GM20000 (cell line): ENCODE results near the gene ASTN2.
"Not testable (repeated sequence)": the region's sequence is repeated elsewhere in the genome, so short reads cannot be mapped to it uniquely, and the experiment has no call there.

ENCODE experiments used
- DNase-seq: peaks from one replicate; pipeline ENCODE4 v3.0.0; 2012; ENCODE audit warnings: low spot score
- TF ChIP-seq, protein P1 (sequence below): IDR thresholded peaks from 2 replicates; pipeline ENCODE4 v1.5.1; 2012; ENCODE audit warnings: mild to moderate bottlenecking, control low read depth; ENCODE audit errors: extremely low read depth, missing control alignments

Gene ASTN2

DNA sequence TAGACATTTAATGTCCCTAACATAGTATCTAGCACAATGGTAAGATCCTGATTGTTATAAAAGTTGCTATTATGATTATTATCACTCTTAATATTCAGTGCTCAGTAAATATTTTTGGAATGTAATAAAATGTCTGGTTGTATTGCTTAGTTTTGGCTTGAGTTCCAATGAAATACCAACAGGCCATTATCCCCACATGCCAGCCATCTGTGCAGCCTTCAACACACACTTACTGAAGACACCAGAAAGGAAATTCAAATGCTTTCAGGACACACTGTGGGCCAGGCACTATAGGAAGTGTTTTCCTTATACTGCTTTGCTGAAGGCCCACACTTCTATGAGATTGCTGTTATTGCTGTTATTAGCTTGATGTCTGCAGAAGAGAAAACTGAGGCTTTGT lies 570.2 kb downstream of the ASTN2 start:
- no peak for DNase-seq
- TF ChIP-seq, protein P1, sequence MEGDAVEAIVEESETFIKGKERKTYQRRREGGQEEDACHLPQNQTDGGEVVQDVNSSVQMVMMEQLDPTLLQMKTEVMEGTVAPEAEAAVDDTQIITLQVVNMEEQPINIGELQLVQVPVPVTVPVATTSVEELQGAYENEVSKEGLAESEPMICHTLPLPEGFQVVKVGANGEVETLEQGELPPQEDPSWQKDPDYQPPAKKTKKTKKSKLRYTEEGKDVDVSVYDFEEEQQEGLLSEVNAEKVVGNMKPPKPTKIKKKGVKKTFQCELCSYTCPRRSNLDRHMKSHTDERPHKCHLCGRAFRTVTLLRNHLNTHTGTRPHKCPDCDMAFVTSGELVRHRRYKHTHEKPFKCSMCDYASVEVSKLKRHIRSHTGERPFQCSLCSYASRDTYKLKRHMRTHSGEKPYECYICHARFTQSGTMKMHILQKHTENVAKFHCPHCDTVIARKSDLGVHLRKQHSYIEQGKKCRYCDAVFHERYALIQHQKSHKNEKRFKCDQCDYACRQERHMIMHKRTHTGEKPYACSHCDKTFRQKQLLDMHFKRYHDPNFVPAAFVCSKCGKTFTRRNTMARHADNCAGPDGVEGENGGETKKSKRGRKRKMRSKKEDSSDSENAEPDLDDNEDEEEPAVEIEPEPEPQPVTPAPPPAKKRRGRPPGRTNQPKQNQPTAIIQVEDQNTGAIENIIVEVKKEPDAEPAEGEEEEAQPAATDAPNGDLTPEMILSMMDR: no peak

DNA sequence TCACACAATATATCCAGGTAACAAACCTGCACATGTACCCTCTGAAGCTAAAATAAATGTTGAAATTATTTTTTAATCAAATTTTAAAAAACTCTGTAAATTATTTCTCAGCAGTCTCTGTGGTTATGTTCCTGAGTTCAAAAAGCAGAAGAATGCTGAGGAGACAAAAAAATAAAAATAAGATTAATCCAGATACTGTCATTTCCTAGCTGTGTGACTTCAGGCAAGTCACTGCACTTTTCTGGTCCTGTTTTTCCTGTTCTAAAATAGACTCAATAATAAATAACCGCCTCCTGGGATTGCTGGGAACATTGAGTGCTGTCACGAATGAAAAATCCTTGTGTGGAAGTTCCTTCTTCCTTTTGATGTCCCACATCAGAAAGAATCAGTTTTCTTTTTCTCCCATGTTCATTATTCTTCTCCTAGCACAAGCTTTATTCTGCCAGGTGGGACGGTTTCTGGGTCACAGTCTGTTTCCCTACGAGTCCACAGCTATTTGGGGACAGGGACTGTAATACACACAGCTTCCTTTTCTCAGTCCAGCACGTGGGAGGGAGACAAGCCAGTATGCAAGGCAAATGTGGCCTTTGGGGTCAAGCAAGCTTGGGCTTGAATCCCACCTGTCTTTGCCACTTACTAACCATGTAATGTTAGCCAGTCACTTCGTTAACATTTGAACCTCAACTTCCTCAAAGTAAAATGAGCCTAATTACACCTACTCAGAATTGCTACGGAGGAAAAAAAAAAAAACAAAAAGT lies 570.8 kb downstream of the ASTN2 start:
- TF ChIP-seq, protein P1: no peak
- no peak for DNase-seq

GRCh38 chr9:116842658-116843057 lies 572.2 kb downstream of the ASTN2 start:
- no peak for DNase-seq
- TF ChIP-seq, protein P1: no peak

- not testable (repeated sequence) for DNase-seq
Measured at GRCh38 chr9:116838468-116838867, 576.4 kb downstream of the ASTN2 start.

DNA sequence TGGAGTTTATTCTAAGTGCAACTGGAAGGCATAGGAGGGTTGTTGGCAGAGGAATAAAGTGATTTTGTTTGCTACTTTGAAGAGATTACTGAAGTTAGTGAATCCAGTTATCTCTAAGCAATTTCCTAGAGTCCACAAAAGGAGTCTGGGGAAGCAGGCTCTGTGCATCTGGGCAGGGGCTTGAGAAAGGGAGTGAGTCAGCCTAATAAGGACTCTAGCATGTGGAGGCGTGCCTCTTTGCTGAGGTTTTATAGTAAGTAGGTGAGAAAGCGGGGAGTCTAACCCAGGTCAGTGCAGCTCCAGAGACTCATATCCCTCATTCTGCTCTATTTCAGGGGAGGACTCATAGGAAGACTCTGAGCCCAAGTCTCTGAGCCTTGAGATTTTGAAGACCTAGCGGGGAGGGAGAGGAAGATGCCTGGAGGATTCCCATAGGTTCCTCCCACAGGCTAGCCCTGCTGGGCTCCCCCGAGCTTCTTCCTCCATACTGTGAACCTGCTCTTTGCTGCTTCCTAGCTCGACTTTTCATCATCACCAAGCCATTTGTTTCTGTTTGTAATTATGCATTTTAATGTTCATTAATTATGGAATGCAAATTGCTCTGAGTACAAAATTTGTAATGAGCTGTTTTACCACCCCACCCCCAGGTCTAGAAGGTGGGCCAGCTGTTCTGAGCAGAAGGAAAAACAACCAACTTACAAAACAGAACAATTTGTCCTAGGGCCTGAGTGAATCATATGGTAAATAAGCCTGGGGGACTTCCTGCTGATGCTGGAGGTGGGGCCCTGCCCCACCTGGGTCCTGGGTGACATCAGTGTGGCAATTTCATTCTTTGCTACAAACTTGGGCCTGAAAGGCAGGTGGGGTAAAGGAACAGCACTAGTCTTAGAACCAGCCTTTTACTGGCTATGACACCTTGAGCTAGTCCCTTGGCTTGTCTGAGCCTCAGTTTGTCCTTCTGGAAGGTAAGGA lies 577.6 kb downstream of the ASTN2 start:
- TF ChIP-seq, protein P1: no peak
- DNase-seq: no peak

DNA sequence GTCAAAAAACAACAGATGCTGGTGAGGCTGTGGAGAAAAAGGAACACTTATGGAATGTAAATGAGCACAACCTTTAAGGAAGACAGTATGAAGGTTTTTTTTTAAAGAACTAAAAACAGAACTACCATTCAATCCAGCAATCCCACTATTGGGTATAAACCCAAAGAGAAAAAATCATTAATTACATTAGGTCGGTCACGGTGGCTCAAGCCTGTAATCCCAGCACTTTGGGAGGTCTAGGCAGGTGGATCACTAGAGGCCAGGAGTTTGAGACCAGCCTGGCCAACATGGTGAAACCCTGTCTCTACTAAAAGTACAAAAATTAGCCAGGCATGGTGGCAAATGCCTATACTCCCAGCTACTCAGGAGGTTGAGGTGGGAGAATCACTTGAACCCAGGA lies 584.5 kb downstream of the ASTN2 start:
- DNase-seq: not testable (repeated sequence)

DNA sequence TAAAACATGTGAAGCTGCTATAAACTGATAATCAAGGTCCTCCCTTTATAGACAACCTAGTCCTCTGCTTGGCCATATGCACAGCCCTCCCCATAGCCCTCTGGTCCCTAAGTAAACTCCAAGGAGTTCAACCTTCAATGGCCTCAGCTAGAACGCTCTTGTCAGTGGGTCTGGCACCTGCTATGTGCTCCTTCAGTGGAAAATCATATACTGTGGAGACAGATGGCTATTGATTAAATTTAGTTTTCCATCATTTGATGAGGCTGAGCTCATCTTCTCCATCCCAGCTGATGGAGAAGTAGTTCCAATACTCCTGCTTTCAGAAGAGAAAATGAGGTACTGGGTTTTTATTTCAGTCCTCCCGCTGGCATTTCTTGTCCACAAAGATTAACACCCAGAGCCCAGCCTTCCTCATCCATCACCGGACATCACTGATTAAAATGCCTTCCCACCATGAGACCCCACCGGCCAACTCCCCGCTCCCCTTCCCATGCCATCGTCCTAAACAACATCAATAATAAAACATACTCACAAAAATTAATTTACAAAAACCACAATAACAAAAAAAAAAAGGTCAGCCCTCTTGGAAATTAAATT lies 593.1 kb downstream of the ASTN2 start:
- TF ChIP-seq, protein P1: no peak
- DNase-seq: no peak

GRCh38 chr9:116819116-116819515 lies 595.7 kb downstream of the ASTN2 start:
- no peak for DNase-seq
- TF ChIP-seq, protein P1: no peak
